ENCODE measurements around the gene KANK3.

DNA sequence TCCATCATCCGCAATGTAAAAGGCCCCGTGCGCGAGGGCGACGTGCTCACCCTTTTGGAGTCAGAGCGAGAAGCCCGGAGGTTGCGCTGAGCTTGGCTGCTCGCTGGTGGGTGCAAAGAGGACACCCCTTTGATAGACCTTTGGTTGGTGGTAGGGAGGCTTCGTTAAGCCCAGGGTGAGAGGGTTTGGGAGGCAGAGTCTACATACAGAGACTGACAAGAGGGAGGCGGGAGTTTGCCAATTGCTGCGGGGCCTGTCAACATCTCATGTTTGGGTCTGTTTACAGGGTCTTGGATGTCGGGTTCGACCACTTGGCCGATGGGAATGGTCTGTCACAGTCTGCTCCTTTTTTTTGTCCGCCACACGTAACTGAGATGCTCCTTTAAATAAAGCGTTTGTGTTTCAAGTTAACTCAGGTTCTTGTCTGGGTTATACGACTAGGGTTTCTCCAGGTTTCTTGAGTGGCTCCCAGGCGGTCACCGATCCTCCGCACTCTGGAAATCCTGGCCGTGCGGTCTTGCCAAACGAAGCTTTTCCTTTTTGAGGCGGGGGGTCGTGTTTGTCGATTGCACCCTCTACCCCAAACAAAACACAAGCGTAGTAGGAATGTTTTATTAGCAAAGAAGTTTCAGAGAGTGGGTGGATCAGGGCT lies 20.9 kb downstream of the KANK3 start:
- TF ChIP-seq EP300 (IDR thresholded peaks at IDR 0.05), result no peak
- TF ChIP-seq, protein P1, sequence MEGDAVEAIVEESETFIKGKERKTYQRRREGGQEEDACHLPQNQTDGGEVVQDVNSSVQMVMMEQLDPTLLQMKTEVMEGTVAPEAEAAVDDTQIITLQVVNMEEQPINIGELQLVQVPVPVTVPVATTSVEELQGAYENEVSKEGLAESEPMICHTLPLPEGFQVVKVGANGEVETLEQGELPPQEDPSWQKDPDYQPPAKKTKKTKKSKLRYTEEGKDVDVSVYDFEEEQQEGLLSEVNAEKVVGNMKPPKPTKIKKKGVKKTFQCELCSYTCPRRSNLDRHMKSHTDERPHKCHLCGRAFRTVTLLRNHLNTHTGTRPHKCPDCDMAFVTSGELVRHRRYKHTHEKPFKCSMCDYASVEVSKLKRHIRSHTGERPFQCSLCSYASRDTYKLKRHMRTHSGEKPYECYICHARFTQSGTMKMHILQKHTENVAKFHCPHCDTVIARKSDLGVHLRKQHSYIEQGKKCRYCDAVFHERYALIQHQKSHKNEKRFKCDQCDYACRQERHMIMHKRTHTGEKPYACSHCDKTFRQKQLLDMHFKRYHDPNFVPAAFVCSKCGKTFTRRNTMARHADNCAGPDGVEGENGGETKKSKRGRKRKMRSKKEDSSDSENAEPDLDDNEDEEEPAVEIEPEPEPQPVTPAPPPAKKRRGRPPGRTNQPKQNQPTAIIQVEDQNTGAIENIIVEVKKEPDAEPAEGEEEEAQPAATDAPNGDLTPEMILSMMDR (IDR thresholded peaks at IDR 0.05), result no peak
- TF ChIP-seq POLR2A (IDR thresholded peaks at IDR 0.05), result no peak
- no peak for TF ChIP-seq POLR2AphosphoS5 (IDR thresholded peaks at IDR 0.05)

All from sigmoid colon (tissue), 4 donors.